Testis (tissue), 2 donors: ENCODE measurements around the gene FBXL15.

Source experiments
- POLR2A ChIP-seq: fragments of 450-650 bp; IDR thresholded peaks from one replicate; pipeline ENCODE4 v1.6.1; 2017; ENCODE audit warnings: antibody characterized with exemption, mild to moderate bottlenecking, moderate library complexity
- TF ChIP-seq, protein P1 (sequence below), 3 experiments: fragments of 450-650 bp in 2 of 3; fragments of 200-600 bp in 1 of 3; sonication (generic) in 1 of 3; IDR thresholded peaks; one replicate each; pipeline ENCODE4 v1.5.1; 2016 to 2019; ENCODE audit warnings: antibody characterized with exemption in 3 of 3, mild to moderate bottlenecking in 2 of 3, moderate library complexity in 1 of 3

- TF ChIP-seq, protein P1, sequence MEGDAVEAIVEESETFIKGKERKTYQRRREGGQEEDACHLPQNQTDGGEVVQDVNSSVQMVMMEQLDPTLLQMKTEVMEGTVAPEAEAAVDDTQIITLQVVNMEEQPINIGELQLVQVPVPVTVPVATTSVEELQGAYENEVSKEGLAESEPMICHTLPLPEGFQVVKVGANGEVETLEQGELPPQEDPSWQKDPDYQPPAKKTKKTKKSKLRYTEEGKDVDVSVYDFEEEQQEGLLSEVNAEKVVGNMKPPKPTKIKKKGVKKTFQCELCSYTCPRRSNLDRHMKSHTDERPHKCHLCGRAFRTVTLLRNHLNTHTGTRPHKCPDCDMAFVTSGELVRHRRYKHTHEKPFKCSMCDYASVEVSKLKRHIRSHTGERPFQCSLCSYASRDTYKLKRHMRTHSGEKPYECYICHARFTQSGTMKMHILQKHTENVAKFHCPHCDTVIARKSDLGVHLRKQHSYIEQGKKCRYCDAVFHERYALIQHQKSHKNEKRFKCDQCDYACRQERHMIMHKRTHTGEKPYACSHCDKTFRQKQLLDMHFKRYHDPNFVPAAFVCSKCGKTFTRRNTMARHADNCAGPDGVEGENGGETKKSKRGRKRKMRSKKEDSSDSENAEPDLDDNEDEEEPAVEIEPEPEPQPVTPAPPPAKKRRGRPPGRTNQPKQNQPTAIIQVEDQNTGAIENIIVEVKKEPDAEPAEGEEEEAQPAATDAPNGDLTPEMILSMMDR (IDR thresholded peaks at IDR 0.05): no peak
- TF ChIP-seq POLR2A: no peak
These were observed 2.8 kb downstream of the FBXL15 start for GRCh38 chr10:102423372-102423968.
